ENCODE measurements around the gene NR1D1. TPM values are rescaled to one million over a fixed set of nuclear protein-coding genes. Genes with fewer than 3 reads are reported as not detected.

Gene NR1D1
- total and polyA plus RNA-seq, 2 of the 13 experiments (the other 11 are each of a cell fraction or from before 2014, with no cell fraction given) = 2.1 to 2.7 TPM

DNA sequence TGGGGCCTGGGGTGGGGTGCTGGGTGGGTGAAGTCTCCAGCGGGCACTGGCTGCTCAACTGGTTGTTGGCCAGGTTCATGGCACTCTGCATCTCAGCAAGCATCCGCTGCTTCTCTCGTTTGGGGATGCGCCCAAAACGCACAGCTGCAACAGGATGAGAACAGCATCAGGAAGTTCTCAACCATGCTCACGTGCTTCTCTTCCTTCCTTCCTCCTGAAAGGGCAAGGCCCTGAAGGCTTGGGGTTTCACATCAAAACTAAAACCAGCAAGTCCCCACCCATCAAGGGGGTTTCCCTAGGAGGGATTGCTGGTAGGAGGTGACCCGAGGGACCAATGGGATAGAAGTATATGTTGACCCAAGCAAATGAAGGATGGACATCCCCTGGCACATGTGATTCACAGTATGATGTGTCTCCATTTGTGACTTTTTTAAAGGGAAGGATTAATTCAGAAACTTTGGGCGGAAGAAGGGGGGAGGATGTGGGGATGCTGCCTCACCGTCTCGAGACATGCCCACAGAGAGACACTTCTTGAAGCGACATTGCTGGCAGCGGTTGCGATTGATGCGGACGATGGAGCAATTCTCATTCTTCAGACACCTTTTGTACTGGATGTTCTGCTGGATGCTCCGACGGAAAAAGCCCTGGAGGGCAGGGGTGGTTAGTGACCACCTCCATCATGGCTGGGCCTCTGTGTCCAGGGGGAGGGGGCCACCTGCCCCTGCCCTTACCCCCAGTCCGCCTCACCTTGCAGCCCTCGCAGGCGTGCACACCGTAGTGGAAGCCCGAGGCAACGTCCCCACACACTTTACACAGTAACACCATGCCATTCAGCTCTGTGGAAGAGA, 4.2 kb downstream of the NR1D1 start (continued):
- no peak for TF ChIP-seq ZNF124 (CRISPR knock-in tag; IDR thresholded peaks at IDR 0.05)
- TF ChIP-seq ZNF468 (CRISPR knock-in tag; IDR thresholded peaks at IDR 0.05) = no peak
- TF ChIP-seq AKAP8 (CRISPR knock-in tag; IDR thresholded peaks at IDR 0.05) = no peak
- no peak for TF ChIP-seq RFXANK (CRISPR knock-in tag; IDR thresholded peaks at IDR 0.05)
- no peak for TF ChIP-seq BRCA1 (CRISPR knock-in tag; IDR thresholded peaks at IDR 0.05)

GRCh38 chr17:40095351-40095943, 4.9 kb downstream of the NR1D1 start:
- H3K9ac ChIP-seq (ENCODE audit: insufficient read depth, low read depth, low read length) = no peak overlapping the region
- FAIRE-seq (no peak), DNase-seq (ENCODE audit: low spot score) (no peak), ATAC-seq (no peak)
- H3K79me2 ChIP-seq (ENCODE audit: insufficient read depth, low read length) = peaks cover 18% of the 10 kb centered on the region
- no peak overlapping the region for H3K27ac ChIP-seq (ENCODE audit: extremely low read length, insufficient read depth, low read length)
- TF ChIP-seq RBFOX2 (IDR thresholded peaks at IDR 0.05; ENCODE audit: low read depth, low read length) (peak; percentile 34; the same call in 1 of the 2 replicates), PCBP1 (IDR thresholded peaks at IDR 0.05; ENCODE audit: borderline replicate concordance, low read depth, low read length) (0 out of 2 replicates have a peak, but pooled peaks have one; percentile 25), REPIN1 (CRISPR knock-in tag; IDR thresholded peaks at IDR 0.05; ENCODE audit: borderline replicate concordance, low read depth) (no peak), POLR2AphosphoS2 (IDR thresholded peaks at IDR 0.05; ENCODE audit: low read depth, low read length) (peak; percentile 27; the same call in 1 of the 2 replicates), SRSF9 (IDR thresholded peaks at IDR 0.05; ENCODE audit: borderline replicate concordance, insufficient read depth, low read depth, low read length, poor library complexity, severe bottlenecking) (no peak), AGO2 (optimal IDR thresholded peaks at IDR 0.05; ENCODE audit: low read depth, low read length) (peak; percentile 87), BORCS8-MEF2B (CRISPR knock-in tag; IDR thresholded peaks at IDR 0.05) (no peak), HNRNPL (IDR thresholded peaks at IDR 0.05; ENCODE audit: low read depth, low read length) (0 out of 2 replicates have a peak, but pooled peaks have one; percentile 65), LCORL (IDR thresholded peaks at IDR 0.05) (no peak), LCORL (CRISPR knock-in tag; IDR thresholded peaks at IDR 0.05) (no peak), HNF4G (IDR thresholded peaks at IDR 0.05; ENCODE audit: borderline replicate concordance, low read depth, low read length) (no peak), HNF4G (CRISPR knock-in tag; IDR thresholded peaks at IDR 0.05; ENCODE audit: borderline replicate concordance, low read depth) (no peak), SP2 (CRISPR knock-in tag; IDR thresholded peaks at IDR 0.05) (no peak), ATF7-NPFF (CRISPR knock-in tag; IDR thresholded peaks at IDR 0.05; ENCODE audit: low read depth) (no peak), ZNF563 (CRISPR knock-in tag; IDR thresholded peaks at IDR 0.05) (no peak)
- TF ChIP-seq, protein P1, sequence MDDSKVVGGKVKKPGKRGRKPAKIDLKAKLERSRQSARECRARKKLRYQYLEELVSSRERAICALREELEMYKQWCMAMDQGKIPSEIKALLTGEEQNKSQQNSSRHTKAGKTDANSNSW (CRISPR knock-in tag; IDR thresholded peaks at IDR 0.05; ENCODE audit: borderline replicate concordance) = no peak
- H4K20me1 ChIP-seq (ENCODE audit: insufficient read depth, low read length) = no peaks in the 10 kb centered on the region
- no TSS peak for BruUV-seq (replicated peaks)
- H3K36me3 ChIP-seq (replicated peaks in 1 of 2; ENCODE audit: control insufficient read depth in 1 of 2, insufficient read depth in 2 of 2, low read length in 2 of 2) = peaks cover 25 to 49% of the 10 kb centered on the region in 2 experiments
- no peak overlapping the region for H2AFZ ChIP-seq (ENCODE audit: low read length)
- WGBS (ENCODE audit: low lambda C conversion rate) = 98% methylated on average over 14 of the region's 17 CpGs
- no peaks in the 10 kb centered on the region for H3K9me3 ChIP-seq (ENCODE audit: low read length)
- peaks cover 31% of the 10 kb centered on the region for H3K4me1 ChIP-seq (ENCODE audit: insufficient read depth, low read length)
- no peak overlapping the region for H3K4me2 ChIP-seq (ENCODE audit: low read depth, low read length)
- POLR2A ChIA-PET = interaction anchor here (1.0 to 2.9 kb wide), 2 partner anchors 12 to 16 kb away, joined by 3 to 18 read pairs; no protein-coding TSS in a partner anchor
- no peaks in the 10 kb centered on the region; a peak in 1 of 5 replicates for H3K27me3 ChIP-seq (ENCODE audit: control insufficient read depth in 1 of 2, insufficient read depth in 2 of 2, low read length in 2 of 2)
- intact Hi-C loops (cut with micrococcal nuclease; ENCODE audit: unreplicated experiment) (no loop called here), in situ Hi-C loops (cut with HindIII; ENCODE audit: extremely low pct_ligation_motif_present, low pct_unique_long_range_greater_than_20kb) (no loop called here)
- H3K4me3 ChIP-seq (replicated peaks in 1 of 3; ENCODE audit: insufficient read depth in 1 of 3, low read depth in 2 of 3, low read length in 3 of 3) = no peak overlapping the region
- CTCF ChIA-PET (ENCODE audit: low intra/inter-chr PET ratio, low total read pairs) = no interaction called here
